ENCODE data around the gene NEK7. TPM values are rescaled to one million over a fixed set of nuclear protein-coding genes. Genes with fewer than 3 reads are reported as not detected.

Gene NEK7
- total and polyA plus RNA-seq, 2 of the 8 experiments (the other 6 are each of a cell fraction or from before 2014, with no cell fraction given) = 5.1 to 10.0 TPM

DNA sequence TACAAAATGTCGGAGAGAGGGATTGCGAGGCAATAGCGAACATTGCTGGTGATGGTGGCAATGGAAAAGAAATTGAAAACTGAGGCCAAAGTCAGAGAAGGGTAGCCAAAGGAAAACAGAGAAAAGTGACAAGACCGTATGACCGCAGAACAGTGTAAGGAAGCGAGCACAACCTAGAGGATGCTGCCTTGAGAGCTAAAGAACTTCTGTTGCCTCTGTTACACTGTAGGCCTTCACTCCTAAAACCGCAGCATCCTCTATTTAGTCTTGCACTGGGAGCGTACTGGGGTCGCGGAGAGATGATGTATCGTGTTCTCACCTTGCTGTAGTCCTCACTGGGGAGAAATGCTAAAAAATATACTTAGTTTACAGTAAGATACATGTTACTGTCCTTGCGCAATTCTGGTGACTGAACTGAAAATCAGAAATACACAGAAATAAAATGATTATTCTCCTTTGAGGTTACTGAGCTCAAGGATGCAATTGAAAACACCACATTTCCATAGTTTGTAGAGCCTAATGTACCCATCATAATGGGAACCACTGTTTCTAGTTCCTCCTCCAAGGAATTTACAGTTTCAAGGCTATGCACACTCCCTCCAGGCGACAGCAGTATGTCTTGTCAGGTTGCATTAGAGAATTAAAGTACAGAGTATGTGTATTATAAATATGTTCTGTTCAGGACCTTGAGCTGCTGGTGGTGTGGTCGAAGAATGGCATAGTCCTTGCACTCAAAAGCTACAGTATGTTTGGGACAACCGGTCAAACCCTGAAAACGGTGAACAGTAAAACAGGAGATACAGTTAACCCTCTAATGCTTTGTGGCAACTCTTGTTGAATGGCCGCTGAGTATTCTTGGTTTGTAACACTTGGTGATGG lies 1.3 kb downstream of the NEK7 start:
- Histone ChIP-seq H3K23me2 (ENCODE audit: low read depth, low read length) (peaks cover 8% of the 10 kb centered on the region; the same call in 1 of the 2 replicates), H3K18ac (ENCODE audit: extremely low read depth, low read length) (0 out of 2 replicates have a peak overlapping the region, but pooled peaks have one; percentile 27), H2BK120ac (replicated peaks; ENCODE audit: low read depth, low read length) (no peak overlapping the region), H4K5ac (ENCODE audit: insufficient read length, low read depth, low read length) (no peak overlapping the region), H2AFZ (ENCODE audit: low read length) (peak overlapping the region; percentile 63; the same call in 1 of the 2 replicates), H3K56ac (replicated peaks; ENCODE audit: insufficient read length, low read depth, low read length) (no peak overlapping the region), H3K14ac (ENCODE audit: insufficient read length) (no peak overlapping the region), H3K4me2 (ENCODE audit: insufficient read depth in 1 of 2, low read depth in 2 of 2, low read length in 2 of 2) (peak overlapping the region; percentile 84 to 85), H2AK5ac (ENCODE audit: low read depth, low read length) (peak overlapping the region; percentile 44; the same call in 1 of the 2 replicates), H3K79me1 (ENCODE audit: low read depth, low read length) (peaks cover 3% of the 10 kb centered on the region; the same call in 1 of the 2 replicates), H3K79me2 (ENCODE audit: control insufficient read depth in 1 of 2, insufficient read depth in 2 of 2, low read length in 2 of 2) (peaks cover 5 to 47% of the 10 kb centered on the region in 2 experiments; a peak in 2 of 4 replicates), H3K9me3 (ENCODE audit: insufficient read depth in 2 of 2, low read depth in 1 of 2, low read length in 1 of 2) (no peaks in the 10 kb centered on the region), H3K27me3 (replicated peaks in 1 of 4; ENCODE audit: control insufficient read depth in 3 of 4, extremely low read depth in 1 of 4, insufficient read depth in 3 of 4, low read length in 3 of 4) (no peaks in the 10 kb centered on the region), H2BK15ac (ENCODE audit: low read length) (no peak overlapping the region), H3K23ac (ENCODE audit: insufficient read length) (no peak overlapping the region), H3K9ac (replicated peaks in 1 of 4; ENCODE audit: extremely low read depth in 1 of 4, low read depth in 3 of 4, low read length in 3 of 4) (peak overlapping the region; percentile 65 to 90 (median 72)), H2BK5ac (ENCODE audit: low read depth, low read length) (peak overlapping the region; percentile 41; the same call in 1 of the 2 replicates), H2BK12ac (ENCODE audit: low read depth, low read length) (peak overlapping the region; percentile 20; the same call in 1 of the 2 replicates), H2BK20ac (ENCODE audit: low read length) (no peak overlapping the region), H4K91ac (replicated peaks; ENCODE audit: insufficient read length, low read length) (no peak overlapping the region), H4K20me1 (replicated peaks in 1 of 2; ENCODE audit: control insufficient read depth in 1 of 2, insufficient read depth in 2 of 2, low read length in 2 of 2) (no peaks in the 10 kb centered on the region), H4K8ac (ENCODE audit: extremely low read depth, insufficient read depth, low read length) (peak overlapping the region; percentile 19; the same call in 1 of the 2 replicates), H3K36me3 (ENCODE audit: control insufficient read depth in 2 of 4, insufficient read depth in 4 of 4, low read length in 3 of 4) (no peaks in the 10 kb centered on the region), H3K4ac (replicated peaks; ENCODE audit: insufficient read length, low read depth, low read length) (no peak overlapping the region), H3K4me1 (replicated peaks in 1 of 4; ENCODE audit: control insufficient read depth in 3 of 4, insufficient read depth in 4 of 4, low read length in 3 of 4) (peaks cover 0 to 16% (median 6%) of the 10 kb centered on the region in 4 experiments; a peak in 6 of 7 replicates), H3K4me3 (ENCODE audit: extremely low read depth in 1 of 4, insufficient read depth in 2 of 4, low read depth in 3 of 4, low read length in 4 of 4) (peak overlapping the region; percentile 70 to 92 (median 78)), H3K27ac (ENCODE audit: low read depth, low read length) (peak overlapping the region; percentile 70)
- CTCF ChIA-PET (ENCODE audit: partially characterized antibody) = interaction anchor here (0.7 to 1.5 kb wide), 4 partner anchors 17 to 74 kb away, joined by 3 to 4 read pairs (median 4); no protein-coding TSS in a partner anchor
- DNase-seq (ENCODE audit: low read depth in 1 of 2, low spot score in 2 of 2) (no peak), FAIRE-seq (no peak)
- TF ChIP-seq GABPA (IDR thresholded peaks at IDR 0.05; ENCODE audit: borderline replicate concordance, insufficient read depth, low read length) (no peak), SIX5 (IDR thresholded peaks at IDR 0.05; ENCODE audit: low read depth, low read length) (no peak), POLR2A (IDR thresholded peaks at IDR 0.05; ENCODE audit: control extremely low read depth in 1 of 2, low read depth in 2 of 2, low read length in 2 of 2) (peak in 1 of 2 experiments; percentile 51; a peak in 1 of 3 replicates), CREB1 (IDR thresholded peaks at IDR 0.05) (peak; percentile 84), ASH2L (IDR thresholded peaks at IDR 0.05; ENCODE audit: low read length) (no peak), CEBPB (IDR thresholded peaks at IDR 0.05; ENCODE audit: low read depth, low read length) (peak; percentile 64; the same call in 1 of the 2 replicates), CHD1 (IDR thresholded peaks at IDR 0.05; ENCODE audit: low read depth, low read length) (no peak), TEAD4 (IDR thresholded peaks at IDR 0.05; ENCODE audit: low read depth, low read length) (no peak), POU5F1 (IDR thresholded peaks at IDR 0.05; ENCODE audit: low read depth, low read length) (no peak)
- 20% methylated on average over 17 of the region's 17 CpGs; no CpG with 5 or more reads in 1 of the 2 experiments for WGBS, 2 experiments (ENCODE audit: extremely low coverage in 1 of 2, insufficient coverage in 1 of 2, insufficient read length in 1 of 2, insufficient replicate concordance in 2 of 2, low coverage in 1 of 2, low lambda C conversion rate in 2 of 2, missing lambda C conversion rate in 1 of 2)
- POLR2A ChIA-PET (ENCODE audit: partially characterized antibody) = interaction anchor here (1.1 to 1.6 kb wide), 3 partner anchors 17 to 157 kb away, joined by 3 to 5 read pairs (median 3); no protein-coding TSS in a partner anchor

Measured in H1 (cell line).